Erythroblast (primary cell): ENCODE data around the gene COL9A3.

ENCODE experiments used
- GATA1 ChIP-seq: IDR thresholded peaks from 2 replicates; pipeline ENCODE4 v1.6.1; 2011; ENCODE audit warnings: low read depth, mild to moderate bottlenecking, control low read depth, low read length, moderate library complexity
- POLR2A ChIP-seq: IDR thresholded peaks from 2 replicates; pipeline ENCODE4 v1.6.1; 2011; ENCODE audit warnings: mild to moderate bottlenecking, low read length

- TF ChIP-seq POLR2A (no peak), GATA1 (no peak)
Measured at GRCh38 chr20:62832212-62832922, 15.5 kb downstream of the COL9A3 start.
